HG03354 (cell line): ENCODE measurements around the gene RCCD1.
"Not testable (repeated sequence)": the region's sequence is repeated elsewhere in the genome, so short reads cannot be mapped to it uniquely, and the experiment has no call there.

ENCODE experiments used
- ATAC-seq: cut with Tn5 transposase; IDR thresholded peaks from one replicate; pipeline ENCODE4 v1.9.1; 2021; ENCODE audit warnings: mild to moderate bottlenecking; ENCODE audit not compliant: unreplicated experiment, poor library complexity, severe bottlenecking

Gene RCCD1, protein sequence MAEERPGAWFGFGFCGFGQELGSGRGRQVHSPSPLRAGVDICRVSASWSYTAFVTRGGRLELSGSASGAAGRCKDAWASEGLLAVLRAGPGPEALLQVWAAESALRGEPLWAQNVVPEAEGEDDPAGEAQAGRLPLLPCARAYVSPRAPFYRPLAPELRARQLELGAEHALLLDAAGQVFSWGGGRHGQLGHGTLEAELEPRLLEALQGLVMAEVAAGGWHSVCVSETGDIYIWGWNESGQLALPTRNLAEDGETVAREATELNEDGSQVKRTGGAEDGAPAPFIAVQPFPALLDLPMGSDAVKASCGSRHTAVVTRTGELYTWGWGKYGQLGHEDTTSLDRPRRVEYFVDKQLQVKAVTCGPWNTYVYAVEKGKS

GRCh38 chr15:90954712-90955623 is at the start of gene RCCD1:
RCCD1 (plus strand) TSS chr15:90954884; CDS start chr15:90956735, 1,851 bp downstream.
- ATAC-seq: peak; percentile 93

DNA sequence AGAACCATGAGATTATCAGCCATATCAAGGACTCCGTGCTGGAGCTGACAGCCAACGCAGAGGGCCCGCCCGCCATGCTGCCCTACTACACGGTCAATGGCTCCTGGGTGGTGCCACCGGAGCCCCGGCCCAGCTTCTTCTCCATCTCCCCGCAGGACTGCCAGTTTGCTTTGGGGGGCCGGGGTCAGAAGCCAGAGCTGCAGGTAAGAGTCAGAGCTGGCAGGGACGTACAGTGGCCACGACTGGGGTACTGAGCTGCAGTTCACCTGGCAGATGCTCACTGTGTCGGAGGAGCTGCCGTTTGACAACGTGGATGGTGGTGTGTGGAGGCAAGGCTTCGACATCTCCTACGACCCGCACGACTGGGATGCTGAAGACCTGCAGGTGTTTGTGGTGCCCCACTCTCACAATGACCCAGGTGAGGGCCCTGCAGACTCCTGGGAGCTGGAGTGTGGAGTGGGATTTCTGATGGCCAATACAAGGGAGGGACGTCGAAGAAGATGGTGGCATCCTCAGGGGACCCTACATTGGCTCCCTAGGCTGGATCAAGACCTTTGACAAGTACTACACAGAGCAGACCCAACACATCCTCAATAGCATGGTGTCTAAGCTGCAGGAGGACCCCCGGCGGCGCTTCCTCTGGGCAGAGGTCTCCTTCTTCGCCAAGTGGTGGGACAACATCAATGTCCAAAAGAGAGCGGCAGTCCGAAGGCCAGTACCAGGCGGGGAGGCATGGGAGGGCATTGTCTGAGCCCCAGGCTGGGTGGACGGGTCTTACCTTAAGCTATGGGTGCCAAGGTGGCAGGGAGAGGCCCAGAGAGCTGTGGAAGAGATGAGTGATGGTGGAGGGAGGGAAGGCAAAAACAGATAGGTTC is 49.1 kb upstream of the RCCD1 start:
- ATAC-seq: no peak

- no peak for ATAC-seq
Observed at GRCh38 chr15:90906181-90906849, 48.4 kb upstream of the RCCD1 start.

- ATAC-seq: no peak
Observed at GRCh38 chr15:90907051-90907660, 47.5 kb upstream of the RCCD1 start.

GRCh38 chr15:90907838-90908507 is 46.7 kb upstream of the RCCD1 start:
- no peak for ATAC-seq

DNA sequence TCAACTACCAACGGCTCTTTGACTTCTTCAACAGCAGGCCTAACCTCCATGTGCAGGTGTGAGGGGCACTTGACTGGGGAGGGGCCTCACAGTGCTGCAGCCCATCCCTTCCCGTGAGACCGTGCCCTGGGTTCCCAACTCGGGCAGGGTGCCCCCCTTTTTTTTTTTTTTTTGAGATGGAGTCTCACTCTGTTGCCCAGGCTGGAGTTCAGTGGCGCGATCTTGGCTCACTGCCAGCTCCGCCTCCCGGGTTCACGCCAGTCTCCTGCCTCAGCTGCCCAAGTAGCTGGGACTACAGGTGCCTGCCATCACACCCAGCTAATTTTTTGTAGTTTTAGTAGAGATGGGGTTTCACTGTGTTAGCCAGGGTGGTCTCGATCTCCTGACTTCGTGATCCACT is 45.2 kb upstream of the RCCD1 start:
- not testable (repeated sequence) for ATAC-seq

DNA sequence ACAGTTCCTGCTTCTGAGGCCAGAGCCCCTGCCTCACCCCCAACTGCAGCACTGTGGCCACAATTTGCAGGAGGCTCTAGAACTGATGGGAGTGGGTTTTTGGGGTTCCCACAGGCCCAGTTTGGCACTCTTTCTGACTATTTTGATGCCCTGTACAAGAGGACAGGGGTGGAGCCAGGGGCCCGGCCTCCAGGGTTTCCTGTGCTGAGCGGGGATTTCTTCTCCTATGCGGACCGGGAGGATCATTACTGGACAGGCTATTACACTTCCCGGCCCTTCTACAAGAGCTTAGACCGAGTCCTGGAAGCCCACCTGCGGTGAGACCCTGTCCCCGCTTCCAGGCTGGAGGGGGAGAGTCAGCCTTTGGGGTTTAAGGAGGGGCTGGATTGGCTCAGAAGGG is 44.7 kb upstream of the RCCD1 start:
- ATAC-seq: no peak

DNA sequence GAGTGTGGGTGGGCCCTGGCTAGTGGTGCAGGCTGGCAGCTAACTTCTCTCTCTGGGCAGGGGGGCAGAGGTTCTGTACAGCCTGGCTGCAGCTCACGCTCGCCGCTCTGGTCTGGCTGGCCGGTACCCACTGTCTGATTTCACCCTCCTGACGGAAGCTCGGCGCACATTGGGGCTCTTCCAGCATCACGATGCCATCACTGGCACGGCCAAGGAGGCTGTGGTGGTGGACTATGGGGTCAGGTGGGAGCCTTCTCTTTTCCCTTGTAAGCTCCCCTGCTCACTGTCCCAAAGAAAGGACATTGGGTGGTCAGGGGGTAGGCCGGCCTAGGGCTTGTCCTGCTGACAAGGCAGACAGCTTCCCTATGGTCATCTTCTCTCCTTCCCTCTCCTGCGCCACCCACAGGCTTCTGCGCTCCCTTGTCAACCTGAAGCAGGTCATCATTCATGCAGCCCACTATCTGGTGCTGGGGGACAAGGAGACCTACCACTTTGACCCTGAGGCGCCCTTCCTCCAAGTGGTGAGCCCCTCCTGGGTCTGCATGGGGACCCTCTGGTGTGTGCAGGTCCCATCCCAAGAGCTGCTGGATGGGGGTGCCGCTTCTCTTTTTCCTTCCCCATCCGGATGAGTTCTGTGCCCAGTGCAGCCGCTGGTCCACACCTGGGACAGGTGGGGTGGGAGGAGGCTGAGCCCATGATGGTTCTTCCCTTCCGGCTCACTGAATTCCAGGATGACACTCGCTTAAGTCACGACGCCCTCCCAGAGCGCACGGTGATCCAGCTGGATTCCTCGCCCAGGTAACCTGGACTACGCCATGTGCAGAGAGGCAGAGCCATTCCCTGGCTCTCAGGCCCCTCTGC is 44.0 kb upstream of the RCCD1 start:
- no peak for ATAC-seq

- ATAC-seq: no peak
Observed at GRCh38 chr15:90911302-90911623, 43.4 kb upstream of the RCCD1 start.

GRCh38 chr15:90911906-90912769 is 42.5 kb upstream of the RCCD1 start:
- ATAC-seq: no peak

- no peak for ATAC-seq
Observed at GRCh38 chr15:90912770-90913075, 42.0 kb upstream of the RCCD1 start.

DNA sequence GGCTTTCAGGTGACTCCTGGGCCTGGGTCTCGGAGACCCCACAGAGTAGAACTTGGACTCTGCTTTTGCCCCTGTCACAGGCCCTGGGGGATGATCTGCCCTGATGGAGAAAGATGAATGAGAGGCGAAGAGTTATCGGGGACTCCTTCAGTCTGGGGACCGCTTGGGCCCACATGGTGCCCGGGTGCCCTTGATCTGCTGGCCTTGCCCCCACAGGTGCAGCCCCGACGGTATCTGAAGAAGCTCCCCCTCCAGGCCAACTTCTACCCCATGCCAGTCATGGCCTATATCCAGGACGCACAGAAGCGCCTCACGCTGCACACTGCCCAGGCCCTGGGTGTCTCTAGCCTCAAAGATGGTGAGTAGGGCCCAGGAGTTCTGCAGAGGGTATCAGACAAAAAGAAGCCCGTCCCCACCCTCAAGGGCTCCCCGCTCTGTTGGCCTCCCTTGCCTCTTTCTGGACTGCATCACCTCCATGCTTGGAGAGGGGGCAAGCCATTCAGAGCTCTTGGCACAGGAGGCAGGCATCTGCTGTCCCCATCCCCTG is 41.2 kb upstream of the RCCD1 start:
- no peak for ATAC-seq

DNA sequence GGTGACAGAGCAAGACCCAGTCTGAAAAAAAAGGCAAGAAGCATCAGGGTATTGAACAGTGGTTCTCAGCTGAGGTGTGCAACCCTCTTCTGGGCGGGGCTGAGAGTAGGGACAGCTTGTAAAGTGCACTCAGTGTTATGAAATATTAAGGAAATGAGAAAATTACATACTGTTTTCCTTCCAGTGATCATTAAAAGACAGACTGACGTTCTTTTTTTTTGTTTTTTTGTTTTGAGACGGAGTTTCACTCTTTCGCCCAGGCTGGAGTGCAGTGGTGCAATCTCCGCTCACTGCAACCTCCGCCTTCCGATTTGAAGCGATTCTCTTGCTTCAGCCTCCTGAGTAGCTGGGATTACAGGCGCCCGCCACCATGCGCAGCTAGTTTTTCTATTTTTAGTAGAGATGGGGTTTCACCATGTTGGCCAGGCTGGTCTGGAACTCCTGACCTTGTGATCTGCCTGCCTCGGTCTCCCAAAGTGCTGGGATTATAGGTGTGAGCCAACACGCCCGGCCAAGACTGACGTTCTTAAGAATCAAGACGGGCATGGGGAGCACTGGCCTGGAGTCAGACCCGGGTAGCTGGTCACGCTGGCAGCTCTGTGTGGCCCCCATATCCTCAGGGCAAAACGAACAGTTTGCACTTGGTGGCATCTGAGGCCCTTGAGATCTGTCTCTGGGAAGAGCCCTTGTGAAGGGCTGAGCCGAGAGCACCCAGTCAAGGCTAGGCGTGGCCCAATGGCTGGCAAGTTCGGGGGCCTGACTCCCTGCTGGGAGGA is 40.2 kb upstream of the RCCD1 start:
- no peak for ATAC-seq

DNA sequence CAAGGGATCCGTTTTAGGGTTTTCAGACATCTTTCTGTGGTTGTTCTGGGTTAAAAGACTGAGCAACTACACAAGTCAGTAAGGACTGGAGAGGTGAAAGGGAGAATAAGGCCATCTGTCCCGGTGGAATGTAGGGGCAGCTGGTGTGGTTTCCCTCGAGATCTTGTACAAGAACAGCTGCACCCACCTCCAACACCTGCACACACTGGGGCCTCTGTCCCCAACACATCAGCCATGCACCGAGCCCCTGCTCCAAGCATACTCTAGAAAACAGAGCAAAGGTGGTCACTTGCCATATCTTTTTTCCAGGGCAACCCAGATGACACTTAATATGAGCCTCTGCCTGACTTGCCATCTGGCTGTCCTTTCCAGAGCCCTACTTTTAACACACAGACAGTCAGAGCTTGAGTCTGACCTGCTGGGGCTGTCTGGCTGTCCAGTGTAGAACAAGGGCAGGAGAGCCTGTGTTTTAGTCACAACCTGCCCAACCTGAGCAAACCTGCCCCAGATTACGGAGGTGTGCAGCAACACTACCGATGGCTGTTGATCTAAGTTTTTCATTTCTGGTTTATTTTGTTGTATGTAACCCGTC is 39.4 kb upstream of the RCCD1 start:
- no peak for ATAC-seq

GRCh38 chr15:90915808-90916440 is 38.8 kb upstream of the RCCD1 start:
- ATAC-seq: no peak
